ENCODE results near the gene WNT11. TPM values are rescaled to one million over a fixed set of nuclear protein-coding genes. Genes with fewer than 3 reads are reported as not detected.

The WNT11 gene
- total and polyA plus RNA-seq, 2 donors, result 1.1 to 1.5 TPM

DNA sequence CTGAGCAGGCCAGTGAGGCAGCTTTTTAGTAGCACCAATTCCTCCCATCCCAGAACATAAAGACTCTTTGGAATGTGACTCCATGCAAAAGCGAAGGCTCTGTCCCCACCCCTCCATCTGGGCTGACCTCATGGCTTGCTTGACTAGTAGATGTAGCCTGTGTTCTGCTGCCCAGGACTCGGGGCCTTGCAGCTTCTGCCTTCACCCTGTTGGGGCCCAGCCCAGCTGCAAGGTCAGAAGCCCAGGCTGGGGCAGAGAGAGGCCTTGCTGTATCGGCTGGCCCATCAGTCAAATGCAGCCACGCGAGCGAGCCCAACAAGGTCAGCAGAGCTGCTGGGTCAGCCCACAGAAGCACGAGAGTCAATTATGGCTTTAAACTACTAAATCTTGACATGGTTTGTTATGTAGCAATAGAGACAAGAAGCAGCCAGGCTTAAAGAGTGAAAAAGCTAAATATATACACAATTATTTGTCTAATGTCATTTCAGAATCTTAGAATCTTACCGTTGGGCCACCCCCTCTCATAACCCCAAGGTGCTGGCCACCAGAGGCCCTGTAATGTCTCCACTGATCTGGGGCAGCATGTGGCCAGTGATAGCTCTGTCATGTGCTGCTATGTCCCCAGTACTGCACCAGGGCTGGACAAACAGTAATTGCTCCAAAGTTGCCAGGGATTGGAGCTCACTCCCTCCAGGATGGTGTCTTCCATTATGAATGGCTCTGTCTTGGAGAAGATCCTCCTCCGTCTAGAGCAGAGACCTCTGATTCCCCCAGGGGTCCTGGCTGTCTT lies 10.4 kb upstream of the WNT11 start:
- no peaks in the 10 kb centered on the region for H3K4me1 ChIP-seq (ENCODE audit: control insufficient read depth in 2 of 2, insufficient read depth in 2 of 2, low read length in 2 of 2)
- H3K27me3 ChIP-seq (ENCODE audit: control insufficient read depth in 2 of 2, insufficient read depth in 1 of 2, low read length in 1 of 2), result peaks cover 19 to 33% of the 10 kb centered on the region in 2 donors
- 97% methylated on average over 9 of the region's 9 CpGs for WGBS
- no peak overlapping the region for H3K27ac ChIP-seq (ENCODE audit: low read depth in 1 of 2, low read length in 1 of 2)
- H3K4me3 ChIP-seq (ENCODE audit: low read length in 2 of 2), result no peak overlapping the region
- DNase-seq (ENCODE audit: low read depth in 6 of 9, low spot score in 9 of 9), result no peak
- H3K36me3 ChIP-seq (ENCODE audit: control insufficient read depth in 2 of 2, insufficient read depth in 2 of 2, low read length in 1 of 2), result no peaks in the 10 kb centered on the region
- no peaks in the 10 kb centered on the region for H3K9me3 ChIP-seq (ENCODE audit: control insufficient read depth in 2 of 2, insufficient read depth in 1 of 2, low read length in 1 of 2)

DNA sequence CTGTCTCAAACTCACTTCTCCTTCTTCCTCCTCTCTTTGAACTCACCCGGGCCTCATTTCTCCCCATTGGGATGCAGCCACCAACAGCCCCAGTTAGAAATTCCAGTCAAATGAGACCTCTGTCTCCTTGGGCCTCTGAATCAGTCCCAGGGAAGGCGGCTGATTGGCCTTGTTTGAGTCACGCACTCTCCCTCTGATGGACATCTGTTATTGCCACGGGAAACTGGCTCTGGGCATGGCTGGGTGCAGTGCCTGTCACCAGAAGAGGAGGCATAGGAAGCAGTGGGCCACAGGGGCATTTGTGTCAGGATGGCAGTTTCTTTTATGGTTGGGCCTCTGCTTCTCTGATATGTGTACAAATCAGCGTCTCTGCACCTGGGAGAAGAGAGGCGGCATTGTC lies 9.6 kb upstream of the WNT11 start:
- H3K27ac ChIP-seq (ENCODE audit: low read depth in 1 of 2, low read length in 1 of 2), result no peak overlapping the region
- H3K4me3 ChIP-seq (ENCODE audit: low read length in 2 of 2), result no peak overlapping the region
- no peaks in the 10 kb centered on the region for H3K9me3 ChIP-seq (ENCODE audit: control insufficient read depth in 2 of 2, insufficient read depth in 1 of 2, low read length in 1 of 2)
- peaks cover 0 to under 1% of the 10 kb centered on the region in 2 donors for H3K4me1 ChIP-seq (ENCODE audit: control insufficient read depth in 2 of 2, insufficient read depth in 2 of 2, low read length in 2 of 2)
- 93% methylated on average over 6 of the region's 6 CpGs for WGBS
- no peak for DNase-seq (ENCODE audit: low read depth in 6 of 9, low spot score in 9 of 9)
- H3K36me3 ChIP-seq (ENCODE audit: control insufficient read depth in 2 of 2, insufficient read depth in 2 of 2, low read length in 1 of 2), result no peaks in the 10 kb centered on the region
- H3K27me3 ChIP-seq (ENCODE audit: control insufficient read depth in 2 of 2, insufficient read depth in 1 of 2, low read length in 1 of 2), result peaks cover 27 to 40% of the 10 kb centered on the region in 2 donors

DNA sequence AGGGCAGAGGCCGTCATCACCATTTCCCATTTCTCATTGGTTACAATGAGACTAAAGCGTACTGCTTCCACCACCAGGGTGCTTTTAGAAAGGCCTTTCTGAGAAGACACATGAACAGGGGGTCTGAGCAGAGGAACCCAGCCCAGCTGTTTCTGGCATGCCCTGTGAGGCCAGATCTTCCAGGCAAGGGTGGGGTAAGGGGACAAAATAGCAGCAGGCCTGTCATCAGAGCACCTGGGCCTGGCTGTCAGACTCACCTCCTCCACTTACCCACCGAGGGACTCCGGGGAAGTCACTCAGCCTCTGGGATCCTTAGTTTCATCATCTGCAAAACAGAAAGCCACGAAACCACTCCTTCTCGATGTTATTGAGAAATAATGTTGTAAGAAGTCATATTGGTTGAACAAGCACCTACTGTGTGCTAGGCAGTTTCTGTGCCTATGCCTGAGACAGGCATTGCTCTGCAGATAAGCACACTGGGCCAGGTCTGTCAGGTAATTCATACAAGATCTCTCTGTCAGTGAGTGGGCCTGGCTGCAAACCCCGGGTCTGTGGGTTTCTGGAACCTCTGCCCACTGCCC lies 8.8 kb upstream of the WNT11 start:
- DNase-seq (ENCODE audit: low read depth in 6 of 9, low spot score in 9 of 9), result no peak
- H3K4me1 ChIP-seq (ENCODE audit: control insufficient read depth in 2 of 2, insufficient read depth in 2 of 2, low read length in 2 of 2), result peaks cover 2% of the 10 kb centered on the region in 2 donors
- no peak overlapping the region for H3K4me3 ChIP-seq (ENCODE audit: low read length in 2 of 2)
- no peak overlapping the region for H3K27ac ChIP-seq (ENCODE audit: low read depth in 1 of 2, low read length in 1 of 2)
- WGBS, result 86% methylated on average over 7 of the region's 7 CpGs
- H3K36me3 ChIP-seq (ENCODE audit: control insufficient read depth in 2 of 2, insufficient read depth in 2 of 2, low read length in 1 of 2), result no peaks in the 10 kb centered on the region
- H3K27me3 ChIP-seq (ENCODE audit: control insufficient read depth in 2 of 2, insufficient read depth in 1 of 2, low read length in 1 of 2), result peaks cover 36 to 49% of the 10 kb centered on the region in 2 donors
- H3K9me3 ChIP-seq (ENCODE audit: control insufficient read depth in 2 of 2, insufficient read depth in 1 of 2, low read length in 1 of 2), result no peaks in the 10 kb centered on the region

DNA sequence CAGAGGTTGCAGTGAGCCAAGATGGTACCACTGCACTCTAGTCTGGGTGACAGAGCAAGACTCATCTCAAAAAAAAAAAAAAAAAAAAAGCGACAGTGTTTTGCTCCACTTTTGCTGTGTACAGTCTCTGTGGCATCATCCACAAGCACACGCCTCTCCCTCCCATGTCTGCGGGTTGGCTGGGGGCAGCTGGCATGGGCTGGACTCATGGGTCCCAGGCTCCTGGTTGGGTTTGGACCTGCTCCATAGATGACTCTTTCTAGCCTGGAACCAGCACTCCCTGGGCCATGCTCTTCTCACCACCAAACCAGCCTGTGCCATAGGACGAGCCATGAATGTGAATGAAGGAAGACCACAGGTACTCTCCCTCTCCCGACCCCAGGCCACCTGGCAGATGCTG lies 7.9 kb upstream of the WNT11 start:
- peaks cover 45 to 58% of the 10 kb centered on the region in 2 donors for H3K27me3 ChIP-seq (ENCODE audit: control insufficient read depth in 2 of 2, insufficient read depth in 1 of 2, low read length in 1 of 2)
- no peak overlapping the region for H3K27ac ChIP-seq (ENCODE audit: low read depth in 1 of 2, low read length in 1 of 2)
- H3K4me1 ChIP-seq (ENCODE audit: control insufficient read depth in 2 of 2, insufficient read depth in 2 of 2, low read length in 2 of 2), result peaks cover 3 to 6% of the 10 kb centered on the region in 2 donors
- no peak for DNase-seq (ENCODE audit: low read depth in 6 of 9, low spot score in 9 of 9)
- H3K4me3 ChIP-seq (ENCODE audit: low read length in 2 of 2), result no peak overlapping the region
- no peaks in the 10 kb centered on the region for H3K9me3 ChIP-seq (ENCODE audit: control insufficient read depth in 2 of 2, insufficient read depth in 1 of 2, low read length in 1 of 2)
- WGBS, result 93% methylated on average over 5 of the region's 5 CpGs
- no peaks in the 10 kb centered on the region for H3K36me3 ChIP-seq (ENCODE audit: control insufficient read depth in 2 of 2, insufficient read depth in 2 of 2, low read length in 1 of 2)

DNA sequence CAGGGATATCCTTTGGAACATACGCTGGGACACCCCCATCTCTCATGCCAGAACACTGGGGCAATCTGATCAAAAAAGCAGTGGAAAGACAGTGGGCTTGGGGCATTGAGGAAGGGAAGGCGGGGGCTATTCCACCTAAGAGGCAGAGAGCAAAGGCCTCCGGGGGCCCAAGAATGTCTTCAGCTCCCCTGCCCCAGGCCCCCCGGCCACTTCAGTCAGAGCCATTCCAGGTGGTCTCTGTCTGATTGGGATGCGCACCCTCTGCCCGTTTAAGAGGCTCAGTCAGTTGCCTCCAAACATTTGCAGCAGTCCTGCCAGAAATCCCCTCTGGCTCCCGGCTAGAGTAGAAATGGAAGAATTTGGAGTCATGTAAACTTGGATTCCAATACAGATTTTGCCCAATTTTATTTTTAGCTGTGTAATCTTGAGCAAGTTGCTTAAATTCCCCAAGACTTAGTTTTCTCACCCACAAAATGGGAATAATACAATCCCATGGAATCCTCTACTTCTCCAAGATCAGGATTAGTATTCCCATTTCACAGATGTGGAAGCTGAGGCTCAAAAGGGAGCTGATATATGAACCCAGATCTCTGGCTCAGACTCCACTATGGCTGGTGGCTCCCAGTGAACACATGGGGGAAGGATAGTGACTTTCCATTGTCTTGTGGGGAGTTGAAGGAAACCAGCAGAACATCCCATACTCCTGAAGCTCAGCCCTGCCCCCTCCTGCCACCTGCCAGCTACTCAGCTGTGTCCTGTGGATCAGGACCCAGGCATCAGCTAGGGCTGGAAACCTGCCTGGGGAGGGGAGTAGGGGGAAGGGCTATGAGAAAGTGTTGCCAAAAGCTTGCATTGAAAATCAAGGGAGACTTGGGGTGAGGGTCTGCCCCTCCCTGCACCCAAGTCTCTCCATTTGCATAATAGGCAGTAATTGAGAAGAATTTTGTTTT lies 6.1 kb upstream of the WNT11 start:
- H3K9me3 ChIP-seq (ENCODE audit: control insufficient read depth in 2 of 2, insufficient read depth in 1 of 2, low read length in 1 of 2), result no peaks in the 10 kb centered on the region
- no peak overlapping the region for H3K27ac ChIP-seq (ENCODE audit: low read depth in 1 of 2, low read length in 1 of 2)
- WGBS, result 90% methylated on average over 7 of the region's 7 CpGs

DNA sequence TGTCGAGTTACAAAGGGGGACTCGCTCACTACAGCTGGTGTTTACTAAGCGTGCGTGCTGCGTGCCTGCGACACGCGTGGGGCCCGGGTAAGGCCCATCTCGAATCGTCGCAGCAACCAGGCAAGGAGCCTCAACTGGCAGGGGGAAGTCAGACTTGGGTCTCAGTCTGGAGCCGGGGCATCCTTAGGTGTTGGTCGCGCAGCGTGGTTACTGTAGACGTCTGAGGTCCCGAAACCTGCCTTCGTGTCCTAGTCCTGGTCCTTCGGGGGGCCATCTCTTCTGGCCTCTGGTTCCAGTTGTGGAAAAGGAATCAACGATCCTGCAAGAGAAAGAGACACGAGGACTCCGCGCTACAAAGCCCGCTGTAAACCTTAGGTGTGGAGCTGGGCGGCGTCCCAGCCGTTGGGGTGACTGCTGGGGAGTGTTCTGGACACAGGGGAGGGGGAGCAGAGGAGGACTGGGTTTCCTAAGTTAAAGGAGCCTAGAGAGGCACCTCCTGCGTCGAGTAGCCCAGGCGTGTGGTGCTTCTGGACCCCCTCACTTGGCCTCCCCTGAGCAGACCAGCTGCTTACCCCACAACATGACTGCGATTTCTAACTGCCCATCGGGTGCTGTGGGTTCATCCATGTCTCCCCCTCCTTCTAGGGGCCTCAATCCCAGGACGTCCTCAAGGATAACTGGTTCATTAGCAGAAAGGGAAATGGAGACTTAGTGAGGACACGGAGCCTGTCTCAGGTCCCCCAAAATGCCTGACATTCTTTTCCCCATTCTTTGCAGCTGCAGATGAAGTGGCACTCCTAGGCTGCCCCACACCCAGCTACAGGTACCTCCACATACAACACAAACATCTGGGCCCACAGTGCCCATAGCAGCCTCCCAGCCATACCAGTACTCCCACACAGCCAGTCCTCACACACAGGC lies 4.9 kb upstream of the WNT11 start:
- 21% methylated on average over 35 of the region's 35 CpGs for WGBS
- Histone ChIP-seq H3K27ac (ENCODE audit: low read depth in 1 of 2, low read length in 1 of 2) (no peak overlapping the region), H3K4me1 (ENCODE audit: control insufficient read depth in 2 of 2, insufficient read depth in 2 of 2, low read length in 2 of 2) (peaks cover 19 to 31% of the 10 kb centered on the region in 2 donors), H3K27me3 (ENCODE audit: control insufficient read depth in 2 of 2, insufficient read depth in 1 of 2, low read length in 1 of 2) (peaks cover 73 to 79% of the 10 kb centered on the region in 2 donors), H3K36me3 (ENCODE audit: control insufficient read depth in 2 of 2, insufficient read depth in 2 of 2, low read length in 1 of 2) (no peaks in the 10 kb centered on the region), H3K4me3 (ENCODE audit: low read length in 2 of 2) (peak overlapping the region in 1 of 2 donors; percentile 56), H3K9me3 (ENCODE audit: control insufficient read depth in 2 of 2, insufficient read depth in 1 of 2, low read length in 1 of 2) (peaks cover 0 to 2% of the 10 kb centered on the region in 2 donors)
- DNase-seq (ENCODE audit: low read depth in 6 of 9, low spot score in 9 of 9), result no peak

More for the DNA sequence above, 6.1 kb upstream of the WNT11 start:
- peaks cover 17 to 23% of the 10 kb centered on the region in 2 donors for H3K4me1 ChIP-seq (ENCODE audit: control insufficient read depth in 2 of 2, insufficient read depth in 2 of 2, low read length in 2 of 2)
- H3K36me3 ChIP-seq (ENCODE audit: control insufficient read depth in 2 of 2, insufficient read depth in 2 of 2, low read length in 1 of 2), result no peaks in the 10 kb centered on the region
- DNase-seq (ENCODE audit: low read depth in 6 of 9, low spot score in 9 of 9), result no peak
- H3K27me3 ChIP-seq (ENCODE audit: control insufficient read depth in 2 of 2, insufficient read depth in 1 of 2, low read length in 1 of 2), result peaks cover 63 to 68% of the 10 kb centered on the region in 2 donors
- H3K4me3 ChIP-seq (ENCODE audit: low read length in 2 of 2), result no peak overlapping the region

DNA sequence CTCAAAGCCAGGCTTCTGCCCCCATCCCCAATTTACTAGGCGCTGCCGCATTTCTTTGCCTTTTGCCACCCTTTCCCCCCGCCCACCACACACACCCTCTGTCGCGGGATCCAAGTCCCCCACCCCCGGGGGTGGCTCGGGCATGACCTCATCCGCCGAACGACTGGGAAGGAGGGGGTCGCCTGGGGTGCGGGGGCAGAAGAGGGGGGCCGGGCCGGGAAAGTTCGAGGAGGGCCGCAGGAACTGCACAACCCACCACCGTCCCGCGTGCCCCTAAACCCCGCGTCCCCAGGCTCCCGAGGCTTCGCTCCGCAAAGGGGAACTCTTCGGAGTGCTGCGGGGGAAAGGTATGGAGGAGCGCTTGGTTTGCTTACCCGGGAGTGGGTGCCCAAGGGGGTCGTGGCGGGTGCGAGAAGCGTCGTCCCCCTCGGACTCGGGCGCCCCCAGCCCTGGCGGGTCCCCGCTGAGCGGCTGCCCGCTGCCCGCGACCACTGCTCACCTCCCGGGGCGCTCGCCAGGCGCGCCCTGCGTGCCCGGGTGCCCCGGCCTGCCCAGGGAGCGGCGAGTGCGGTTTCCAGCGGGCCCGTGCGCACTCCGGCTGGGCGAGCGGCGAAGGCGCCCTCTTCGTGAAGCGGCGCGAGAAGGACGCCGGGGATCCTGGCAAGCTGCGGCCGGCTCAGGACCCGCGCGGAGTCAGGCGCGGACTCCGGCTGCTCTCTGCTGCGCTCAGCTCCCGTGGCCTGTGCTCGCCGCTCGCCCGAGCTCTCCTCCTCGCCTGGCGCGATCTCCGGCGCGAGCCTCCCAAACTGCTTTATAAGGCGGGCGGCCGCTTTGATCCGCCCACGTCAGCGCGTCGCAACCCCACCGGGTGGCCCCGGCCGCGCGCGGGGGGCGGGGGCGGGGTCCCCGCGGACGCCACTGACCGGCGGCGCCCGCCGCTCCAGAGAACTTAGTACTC lies 4.0 kb upstream of the WNT11 start:
- Histone ChIP-seq H3K4me1 (ENCODE audit: control insufficient read depth in 2 of 2, insufficient read depth in 2 of 2, low read length in 2 of 2) (peaks cover 19 to 33% of the 10 kb centered on the region in 2 donors), H3K36me3 (ENCODE audit: control insufficient read depth in 2 of 2, insufficient read depth in 2 of 2, low read length in 1 of 2) (no peaks in the 10 kb centered on the region), H3K27me3 (ENCODE audit: control insufficient read depth in 2 of 2, insufficient read depth in 1 of 2, low read length in 1 of 2) (peaks cover 83 to 89% of the 10 kb centered on the region in 2 donors), H3K27ac (ENCODE audit: low read depth in 1 of 2, low read length in 1 of 2) (no peak overlapping the region), H3K9me3 (ENCODE audit: control insufficient read depth in 2 of 2, insufficient read depth in 1 of 2, low read length in 1 of 2) (peaks cover 2 to 4% of the 10 kb centered on the region in 2 donors), H3K4me3 (ENCODE audit: low read length in 2 of 2) (peak overlapping the region in 1 of 2 donors; percentile 56)
- WGBS, result under 1% methylated on average over 111 of the region's 111 CpGs
- peak in 1 of 9 donors; percentile 49 for DNase-seq (ENCODE audit: low read depth in 6 of 9, low spot score in 9 of 9)

Measured in thymus (tissue), 11 donors.